ENCODE results near the gene HEXD. TPM values are rescaled to one million over a fixed set of nuclear protein-coding genes. Genes with fewer than 3 reads are reported as not detected.

Gene HEXD
- total and polyA plus RNA-seq, 4 donors: 5.6 to 19.9 (median 12.2) TPM

DNA sequence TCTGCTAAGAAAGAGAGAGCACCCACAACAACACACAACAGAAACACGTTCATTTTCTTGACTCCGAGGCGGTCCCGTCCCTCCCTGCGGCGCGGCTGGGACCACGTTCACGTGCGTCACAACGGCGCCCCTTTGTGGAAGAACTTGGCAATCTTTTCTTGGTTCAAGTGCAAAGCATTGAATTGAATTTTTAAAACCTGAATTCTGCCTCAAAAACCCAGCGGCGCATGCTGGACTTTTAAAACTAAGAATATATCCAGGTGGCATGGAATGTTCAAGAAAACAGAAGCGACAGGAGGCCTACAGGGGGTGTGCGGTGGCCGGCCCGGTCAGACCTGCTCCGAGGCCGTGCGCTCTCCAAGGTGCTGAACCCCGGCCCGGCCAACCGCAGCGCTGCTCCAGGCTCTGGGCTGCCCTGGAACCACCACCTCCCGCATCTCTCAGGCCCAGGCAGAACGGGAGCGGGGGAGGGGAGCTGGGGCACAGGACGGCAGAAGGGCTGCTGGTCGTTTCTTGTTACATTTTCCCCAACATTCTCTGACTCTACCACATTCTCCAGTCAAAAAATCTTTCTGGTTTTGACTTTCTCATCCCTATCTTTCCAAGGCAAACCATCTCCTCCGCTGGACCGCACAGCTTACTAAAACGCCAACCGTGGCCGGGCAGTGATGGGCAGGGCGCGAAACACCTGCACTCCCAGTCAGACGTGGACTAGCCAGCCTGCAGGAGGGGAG, 3.4 kb upstream of the HEXD start:
- 30% methylated on average over 38 of the region's 38 CpGs for WGBS
- H3K9ac ChIP-seq (ENCODE audit: low read depth in 1 of 2, low read length in 2 of 2): no peak overlapping the region
- H3K4me1 ChIP-seq (ENCODE audit: control insufficient read depth in 4 of 4, insufficient read depth in 4 of 4, low read length in 3 of 4): peaks cover 2 to 35% (median 27%) of the 10 kb centered on the region in 4 donors
- TF ChIP-seq, protein P1, sequence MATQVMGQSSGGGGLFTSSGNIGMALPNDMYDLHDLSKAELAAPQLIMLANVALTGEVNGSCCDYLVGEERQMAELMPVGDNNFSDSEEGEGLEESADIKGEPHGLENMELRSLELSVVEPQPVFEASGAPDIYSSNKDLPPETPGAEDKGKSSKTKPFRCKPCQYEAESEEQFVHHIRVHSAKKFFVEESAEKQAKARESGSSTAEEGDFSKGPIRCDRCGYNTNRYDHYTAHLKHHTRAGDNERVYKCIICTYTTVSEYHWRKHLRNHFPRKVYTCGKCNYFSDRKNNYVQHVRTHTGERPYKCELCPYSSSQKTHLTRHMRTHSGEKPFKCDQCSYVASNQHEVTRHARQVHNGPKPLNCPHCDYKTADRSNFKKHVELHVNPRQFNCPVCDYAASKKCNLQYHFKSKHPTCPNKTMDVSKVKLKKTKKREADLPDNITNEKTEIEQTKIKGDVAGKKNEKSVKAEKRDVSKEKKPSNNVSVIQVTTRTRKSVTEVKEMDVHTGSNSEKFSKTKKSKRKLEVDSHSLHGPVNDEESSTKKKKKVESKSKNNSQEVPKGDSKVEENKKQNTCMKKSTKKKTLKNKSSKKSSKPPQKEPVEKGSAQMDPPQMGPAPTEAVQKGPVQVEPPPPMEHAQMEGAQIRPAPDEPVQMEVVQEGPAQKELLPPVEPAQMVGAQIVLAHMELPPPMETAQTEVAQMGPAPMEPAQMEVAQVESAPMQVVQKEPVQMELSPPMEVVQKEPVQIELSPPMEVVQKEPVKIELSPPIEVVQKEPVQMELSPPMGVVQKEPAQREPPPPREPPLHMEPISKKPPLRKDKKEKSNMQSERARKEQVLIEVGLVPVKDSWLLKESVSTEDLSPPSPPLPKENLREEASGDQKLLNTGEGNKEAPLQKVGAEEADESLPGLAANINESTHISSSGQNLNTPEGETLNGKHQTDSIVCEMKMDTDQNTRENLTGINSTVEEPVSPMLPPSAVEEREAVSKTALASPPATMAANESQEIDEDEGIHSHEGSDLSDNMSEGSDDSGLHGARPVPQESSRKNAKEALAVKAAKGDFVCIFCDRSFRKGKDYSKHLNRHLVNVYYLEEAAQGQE (IDR thresholded peaks at IDR 0.05): peak; percentile 100
- TF ChIP-seq EGR1 (IDR thresholded peaks at IDR 0.05; ENCODE audit: low read depth in 2 of 2) (no peak), FOXA2 (IDR thresholded peaks at IDR 0.05) (no peak), JUND (IDR thresholded peaks at IDR 0.05) (no peak), RAD21 (IDR thresholded peaks at IDR 0.05) (peak; percentile 78 to 82), MAX (IDR thresholded peaks at IDR 0.05) (no peak), FOXA1 (IDR thresholded peaks at IDR 0.05) (no peak), HNF4A (conservative IDR thresholded peaks at IDR 0.05) (no peak), YY1 (IDR thresholded peaks at IDR 0.05) (no peak), SP1 (IDR thresholded peaks at IDR 0.05) (no peak), RXRA (IDR thresholded peaks at IDR 0.05) (peak in 1 of 2 donors; percentile 13), GABPA (IDR thresholded peaks at IDR 0.05 in 1 of 2, conservative IDR thresholded peaks at IDR 0.05 in 1 of 2) (no peak), HNF4G (IDR thresholded peaks at IDR 0.05) (no peak), NR2F2 (IDR thresholded peaks at IDR 0.05) (no peak), TAF1 (conservative IDR thresholded peaks at IDR 0.05) (no peak)
- TF ChIP-seq, protein P2, sequence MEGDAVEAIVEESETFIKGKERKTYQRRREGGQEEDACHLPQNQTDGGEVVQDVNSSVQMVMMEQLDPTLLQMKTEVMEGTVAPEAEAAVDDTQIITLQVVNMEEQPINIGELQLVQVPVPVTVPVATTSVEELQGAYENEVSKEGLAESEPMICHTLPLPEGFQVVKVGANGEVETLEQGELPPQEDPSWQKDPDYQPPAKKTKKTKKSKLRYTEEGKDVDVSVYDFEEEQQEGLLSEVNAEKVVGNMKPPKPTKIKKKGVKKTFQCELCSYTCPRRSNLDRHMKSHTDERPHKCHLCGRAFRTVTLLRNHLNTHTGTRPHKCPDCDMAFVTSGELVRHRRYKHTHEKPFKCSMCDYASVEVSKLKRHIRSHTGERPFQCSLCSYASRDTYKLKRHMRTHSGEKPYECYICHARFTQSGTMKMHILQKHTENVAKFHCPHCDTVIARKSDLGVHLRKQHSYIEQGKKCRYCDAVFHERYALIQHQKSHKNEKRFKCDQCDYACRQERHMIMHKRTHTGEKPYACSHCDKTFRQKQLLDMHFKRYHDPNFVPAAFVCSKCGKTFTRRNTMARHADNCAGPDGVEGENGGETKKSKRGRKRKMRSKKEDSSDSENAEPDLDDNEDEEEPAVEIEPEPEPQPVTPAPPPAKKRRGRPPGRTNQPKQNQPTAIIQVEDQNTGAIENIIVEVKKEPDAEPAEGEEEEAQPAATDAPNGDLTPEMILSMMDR (IDR thresholded peaks at IDR 0.05; ENCODE audit: low read depth, low read length, missing input control): peak; percentile 42
- TF ChIP-seq, protein P3, sequence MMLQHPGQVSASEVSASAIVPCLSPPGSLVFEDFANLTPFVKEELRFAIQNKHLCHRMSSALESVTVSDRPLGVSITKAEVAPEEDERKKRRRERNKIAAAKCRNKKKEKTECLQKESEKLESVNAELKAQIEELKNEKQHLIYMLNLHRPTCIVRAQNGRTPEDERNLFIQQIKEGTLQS (IDR thresholded peaks at IDR 0.05): no peak
- TF ChIP-seq, protein P4, sequence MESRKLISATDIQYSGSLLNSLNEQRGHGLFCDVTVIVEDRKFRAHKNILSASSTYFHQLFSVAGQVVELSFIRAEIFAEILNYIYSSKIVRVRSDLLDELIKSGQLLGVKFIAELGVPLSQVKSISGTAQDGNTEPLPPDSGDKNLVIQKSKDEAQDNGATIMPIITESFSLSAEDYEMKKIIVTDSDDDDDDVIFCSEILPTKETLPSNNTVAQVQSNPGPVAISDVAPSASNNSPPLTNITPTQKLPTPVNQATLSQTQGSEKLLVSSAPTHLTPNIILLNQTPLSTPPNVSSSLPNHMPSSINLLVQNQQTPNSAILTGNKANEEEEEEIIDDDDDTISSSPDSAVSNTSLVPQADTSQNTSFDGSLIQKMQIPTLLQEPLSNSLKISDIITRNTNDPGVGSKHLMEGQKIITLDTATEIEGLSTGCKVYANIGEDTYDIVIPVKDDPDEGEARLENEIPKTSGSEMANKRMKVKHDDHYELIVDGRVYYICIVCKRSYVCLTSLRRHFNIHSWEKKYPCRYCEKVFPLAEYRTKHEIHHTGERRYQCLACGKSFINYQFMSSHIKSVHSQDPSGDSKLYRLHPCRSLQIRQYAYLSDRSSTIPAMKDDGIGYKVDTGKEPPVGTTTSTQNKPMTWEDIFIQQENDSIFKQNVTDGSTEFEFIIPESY (IDR thresholded peaks at IDR 0.05): no peak
- no peak overlapping the region for H3K4me3 ChIP-seq (ENCODE audit: low read depth in 1 of 3, low read length in 3 of 3)
- H3K27ac ChIP-seq (ENCODE audit: low read depth in 1 of 2, low read length in 2 of 2): no peak overlapping the region
- no peaks in the 10 kb centered on the region for H3K9me3 ChIP-seq (ENCODE audit: control insufficient read depth in 4 of 4, low read length in 3 of 4)
- no peaks in the 10 kb centered on the region for H3K36me3 ChIP-seq (ENCODE audit: control insufficient read depth in 4 of 4, insufficient read depth in 3 of 4, low read depth in 1 of 4, low read length in 3 of 4)
- peak; percentile 81 for DNase-seq (ENCODE audit: low spot score)
- H3K27me3 ChIP-seq (ENCODE audit: control insufficient read depth in 4 of 4, insufficient read depth in 4 of 4, low read length in 3 of 4): no peaks in the 10 kb centered on the region

All from liver (tissue), 9 donors.